K562 (cell line): ENCODE measurements around the gene BTBD16.

Experiments
- HNRNPL ChIP-seq: fragments of 200-400 bp; formaldehyde crosslinking; IDR thresholded peaks from 2 replicates; pipeline ENCODE4 v1.6.1; 2017; ENCODE audit warnings: low read depth, mild to moderate bottlenecking, low read length
- ZBTB26 ChIP-seq: fragments of 450-650 bp; formaldehyde crosslinking; IDR thresholded peaks from 2 replicates; pipeline ENCODE4 v1.4.0; 2022; ENCODE audit warnings: missing genetic modification characterization

- TF ChIP-seq ZBTB26, result no peak
- no peak for TF ChIP-seq HNRNPL
Measured at GRCh38 chr10:122297583-122297982, 26.5 kb downstream of the BTBD16 start.
